Mesodermal cell (in vitro differentiated cells): ENCODE measurements around the gene CPLX3.
"Not testable (repeated sequence)": the region's sequence is repeated elsewhere in the genome, so short reads cannot be mapped to it uniquely, and the experiment has no call there.

Experiments
- H3K27ac ChIP-seq: 2 replicates; pipeline ENCODE4 v1.7.0; 2013; ENCODE audit warnings: mild to moderate bottlenecking, low read depth, low read length, moderate library complexity; ENCODE audit not compliant: severe bottlenecking
- H3K36me3 ChIP-seq: 2 replicates; pipeline ENCODE4 v1.7.1; 2013; ENCODE audit warnings: mild to moderate bottlenecking, low read length, moderate library complexity; ENCODE audit not compliant: control insufficient read depth, insufficient read depth
- H3K4me1 ChIP-seq: one replicate; pipeline ENCODE4 v1.7.1; 2013; ENCODE audit warnings: mild to moderate bottlenecking, low read length; ENCODE audit not compliant: insufficient read depth, control insufficient read depth, poor library complexity, severe bottlenecking
- H3K4me3 ChIP-seq: 2 replicates; pipeline ENCODE4 v1.7.0; 2013; ENCODE audit warnings: low read length, control low read depth, mild to moderate bottlenecking; ENCODE audit not compliant: insufficient read depth, poor library complexity, severe bottlenecking; ENCODE audit errors: extremely low read depth
- H3K9me3 ChIP-seq: 2 replicates; pipeline ENCODE4 v1.7.1; 2013; ENCODE audit warnings: mild to moderate bottlenecking, low read length, moderate library complexity; ENCODE audit not compliant: control insufficient read depth
- WGBS, 2 experiments: methylation state at CpG; one replicate each; pipeline ENCODE4 v1.1.5; 2013; ENCODE audit warnings: missing lambda C conversion rate in 2 of 2; ENCODE audit not compliant: insufficient coverage in 2 of 2; 5-methylcytosine and 5-hydroxymethylcytosine counted together

The CPLX3 gene

DNA sequence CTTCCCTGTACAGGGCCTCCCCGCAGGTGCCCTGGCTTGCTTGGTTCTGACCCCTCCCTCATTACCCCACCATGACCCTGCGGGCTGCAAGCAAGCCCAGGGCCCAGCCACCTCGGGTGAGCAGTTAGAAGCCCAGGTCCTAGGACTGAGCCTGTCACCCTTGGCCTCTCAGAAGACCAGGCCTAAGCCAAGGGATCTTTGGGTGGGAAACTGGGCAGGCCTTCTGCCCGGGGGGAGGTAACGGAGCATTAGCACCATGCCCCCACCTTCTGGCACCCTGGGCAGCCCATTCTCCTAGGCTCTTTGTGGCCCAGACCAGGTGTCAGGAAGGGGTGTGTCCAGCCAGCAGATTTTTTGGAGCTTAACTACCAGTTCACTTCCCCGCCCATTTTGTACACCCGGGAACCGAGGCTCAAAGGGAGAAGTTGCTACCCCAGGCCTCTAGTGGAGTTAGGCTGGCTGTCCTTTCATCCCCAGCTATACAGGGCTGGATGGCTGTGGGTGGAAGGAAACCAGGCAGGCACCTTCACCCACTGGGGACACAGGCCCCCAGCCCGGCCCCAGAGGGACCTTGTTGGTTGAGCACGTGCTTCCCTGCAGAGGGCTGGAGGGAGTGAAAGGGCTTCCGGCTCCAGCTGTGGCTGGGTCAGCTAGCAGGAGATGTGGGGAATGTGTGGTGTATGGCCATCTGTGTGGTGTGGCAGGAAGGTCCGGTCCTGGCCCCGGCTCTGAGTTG, 43.2 kb upstream of the CPLX3 start:
- peaks cover 37% of the 10 kb centered on the region for H3K4me1 ChIP-seq
- H3K4me3 ChIP-seq, result peak overlapping the region; percentile 87
- H3K27ac ChIP-seq, result no peak overlapping the region
- 35% methylated on average over 8 to 9 of the region's 13 CpGs for WGBS, 2 experiments
- H3K36me3 ChIP-seq, result peaks cover 26% of the 10 kb centered on the region
- no peaks in the 10 kb centered on the region for H3K9me3 ChIP-seq

DNA sequence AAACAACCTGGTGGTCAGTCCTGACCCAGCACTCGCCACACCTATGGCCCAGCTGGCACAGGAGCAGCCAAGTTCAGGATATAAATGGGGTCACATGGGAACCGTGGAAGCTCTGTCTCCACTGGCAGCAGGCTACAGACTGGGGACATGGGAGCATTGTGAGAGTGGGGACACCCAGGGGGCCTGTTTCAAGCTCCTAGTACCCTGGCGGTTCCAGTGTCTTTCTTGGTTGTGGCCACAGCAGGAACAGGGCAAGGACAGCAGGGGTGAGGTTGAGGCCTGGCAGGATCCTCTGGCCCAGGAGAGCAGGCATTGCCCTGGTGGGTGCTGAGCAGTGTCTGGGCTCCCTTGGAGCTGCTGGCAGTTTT, 42.6 kb upstream of the CPLX3 start:
- Histone ChIP-seq H3K27ac (no peak overlapping the region), H3K4me3 (peak overlapping the region; percentile 87), H3K4me1 (peaks cover 34% of the 10 kb centered on the region), H3K36me3 (peaks cover 29% of the 10 kb centered on the region), H3K9me3 (no peaks in the 10 kb centered on the region)
- WGBS, 2 experiments, result 91% methylated on average over 2 to 3 of the region's 3 CpGs

DNA sequence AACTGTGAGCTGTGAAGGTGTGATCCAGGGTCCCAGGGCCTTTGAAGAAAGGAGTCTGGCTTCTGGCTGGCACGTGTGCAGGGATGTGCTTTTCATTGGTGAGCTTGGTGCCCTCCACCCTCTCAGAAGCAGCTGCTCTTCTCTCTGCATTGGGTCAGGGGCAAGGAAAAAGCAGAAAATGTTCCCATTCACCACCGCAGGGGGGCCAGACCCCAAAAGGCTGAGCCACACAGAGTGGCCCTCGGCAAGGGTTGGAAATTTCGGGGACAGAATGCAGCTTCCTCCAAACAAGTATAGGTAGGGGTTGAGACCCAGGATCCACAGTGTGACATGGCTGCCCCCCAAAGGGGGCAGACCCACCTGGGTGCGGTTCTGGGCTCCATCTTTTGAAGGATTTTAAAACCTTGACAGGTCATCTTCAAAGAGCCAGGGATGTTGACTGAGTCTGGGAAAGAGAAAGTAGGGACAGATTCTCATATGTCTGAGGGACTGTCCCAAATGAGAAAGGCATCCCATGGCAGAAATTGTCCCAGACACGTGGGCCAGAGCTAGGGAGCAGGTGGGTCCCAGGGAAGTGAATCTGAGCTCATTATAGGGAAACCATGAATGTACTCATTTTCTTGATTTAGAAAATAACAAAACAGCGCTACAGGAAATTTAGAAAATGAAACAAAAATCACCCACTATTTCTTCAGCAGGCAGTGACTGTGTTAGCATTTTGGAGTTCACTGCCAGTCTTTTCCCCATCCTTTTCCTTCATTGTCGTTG, 41.8 kb upstream of the CPLX3 start:
- H3K9me3 ChIP-seq, result no peaks in the 10 kb centered on the region
- no peak overlapping the region for H3K4me3 ChIP-seq
- peaks cover 33% of the 10 kb centered on the region for H3K4me1 ChIP-seq
- peaks cover 34% of the 10 kb centered on the region for H3K36me3 ChIP-seq
- H3K27ac ChIP-seq, result no peak overlapping the region
- WGBS, 2 experiments, result 94 to 97% methylated on average over 5 to 8 of the region's 8 CpGs

DNA sequence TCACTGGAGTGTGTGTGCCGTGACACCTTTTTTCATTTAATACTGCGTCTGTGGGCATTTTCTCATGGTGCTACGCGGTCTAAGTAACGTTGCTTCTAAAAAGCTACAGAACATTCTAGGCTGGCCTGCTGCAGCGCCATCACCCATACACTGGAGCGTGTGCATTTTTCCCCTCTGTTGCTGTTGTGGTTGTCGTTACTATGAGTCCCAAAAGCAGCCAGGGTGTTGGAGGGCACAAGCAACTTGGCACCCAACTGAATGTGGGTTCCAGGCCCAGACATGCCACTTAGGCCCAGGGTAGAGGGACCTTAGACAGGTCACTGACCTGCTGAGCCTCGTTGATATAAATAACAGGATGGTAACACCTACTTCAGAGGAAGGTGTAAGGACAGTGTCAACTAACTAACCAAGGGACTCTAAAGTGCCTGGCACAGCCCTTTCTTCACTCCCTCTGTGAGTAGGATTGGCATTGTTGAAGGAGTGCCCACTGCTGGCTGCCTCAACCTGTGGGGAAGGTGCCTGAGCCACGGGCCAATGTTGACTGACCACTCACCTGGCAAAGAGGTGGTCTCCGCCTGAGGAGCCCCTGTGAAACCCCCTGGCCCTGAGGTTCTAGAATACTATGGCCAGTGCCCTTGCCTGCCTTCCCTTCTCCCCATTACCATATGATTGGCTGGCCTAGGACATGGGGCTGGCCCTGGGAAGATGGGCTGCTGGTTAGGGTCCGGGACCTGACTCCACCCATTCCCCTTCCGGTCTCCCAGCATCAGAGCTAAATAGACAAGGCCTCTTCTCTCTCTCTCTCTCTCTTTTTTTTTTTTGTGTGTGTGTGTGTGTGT, 41.0 kb upstream of the CPLX3 start:
- peaks cover 33% of the 10 kb centered on the region for H3K4me1 ChIP-seq
- no peak overlapping the region for H3K4me3 ChIP-seq
- 96 to 97% methylated on average over 9 to 11 of the region's 13 CpGs for WGBS, 2 experiments

DNA sequence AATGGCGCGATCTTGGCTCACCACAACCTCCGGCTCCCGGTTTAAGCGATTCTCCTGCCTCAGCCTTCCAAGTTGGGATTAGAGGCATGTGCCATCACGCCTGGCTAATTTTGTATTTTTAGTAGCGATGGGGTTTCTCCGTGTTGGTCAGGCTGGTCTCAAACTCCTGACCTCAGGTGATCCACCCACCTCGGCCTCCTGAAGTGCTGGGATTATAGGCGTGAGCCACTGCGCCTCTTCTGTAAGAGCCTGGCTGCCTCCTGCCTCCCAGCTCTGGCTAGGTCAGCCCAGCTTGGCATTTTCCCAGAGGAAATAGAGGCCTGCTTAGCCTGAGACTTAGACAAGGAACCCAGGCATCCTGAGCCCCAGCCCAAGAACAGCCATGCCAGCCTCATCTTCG, 40.3 kb upstream of the CPLX3 start:
- H3K4me3 ChIP-seq, H3K27ac ChIP-seq, H3K9me3 ChIP-seq: not testable (repeated sequence)
- Histone ChIP-seq H3K36me3 (peaks cover 35% of the 10 kb centered on the region), H3K4me1 (peaks cover 29% of the 10 kb centered on the region)
- WGBS, 2 experiments, result 90 to 97% methylated on average over 10 to 11 of the region's 12 CpGs

More for the DNA sequence above, 41.0 kb upstream of the CPLX3 start:
- Histone ChIP-seq H3K9me3 (no peaks in the 10 kb centered on the region), H3K36me3 (peaks cover 35% of the 10 kb centered on the region), H3K27ac (no peak overlapping the region)

DNA sequence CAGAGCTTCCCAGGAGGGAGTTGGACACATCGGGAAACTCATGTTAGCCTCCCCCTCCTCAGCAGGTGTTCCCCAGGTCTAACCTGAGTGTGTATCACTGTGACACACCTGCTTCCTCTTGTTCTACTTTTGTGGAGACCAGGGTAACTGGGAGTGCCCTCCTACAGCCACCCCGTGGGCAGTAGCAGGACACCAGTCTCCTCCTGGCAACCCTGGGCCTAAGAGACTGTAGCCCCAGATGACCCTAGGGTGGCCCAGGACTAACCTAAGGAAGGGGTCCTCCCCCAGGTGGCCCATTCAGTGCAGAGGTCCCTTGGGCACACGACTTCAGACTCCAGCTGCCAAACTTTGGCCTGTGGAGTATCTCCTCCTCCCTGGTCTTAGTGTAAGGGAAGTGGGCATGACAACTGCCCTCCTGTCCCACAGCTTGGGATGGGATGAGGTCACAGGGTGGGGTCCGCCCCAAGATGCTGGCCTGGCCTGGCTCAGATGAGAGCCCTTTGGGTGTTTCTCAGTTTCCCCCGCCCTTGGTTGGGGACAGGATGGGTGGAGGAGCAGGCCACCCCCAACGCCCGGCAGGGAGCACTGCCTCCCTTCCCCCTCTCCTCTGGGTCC, 39.8 kb upstream of the CPLX3 start:
- H3K36me3 ChIP-seq, result peaks cover 38% of the 10 kb centered on the region
- no peak overlapping the region for H3K27ac ChIP-seq
- H3K4me1 ChIP-seq, result peaks cover 24% of the 10 kb centered on the region
- 94 to 100% methylated on average over 2 to 3 of the region's 7 CpGs for WGBS, 2 experiments
- no peaks in the 10 kb centered on the region for H3K9me3 ChIP-seq
- no peak overlapping the region for H3K4me3 ChIP-seq

DNA sequence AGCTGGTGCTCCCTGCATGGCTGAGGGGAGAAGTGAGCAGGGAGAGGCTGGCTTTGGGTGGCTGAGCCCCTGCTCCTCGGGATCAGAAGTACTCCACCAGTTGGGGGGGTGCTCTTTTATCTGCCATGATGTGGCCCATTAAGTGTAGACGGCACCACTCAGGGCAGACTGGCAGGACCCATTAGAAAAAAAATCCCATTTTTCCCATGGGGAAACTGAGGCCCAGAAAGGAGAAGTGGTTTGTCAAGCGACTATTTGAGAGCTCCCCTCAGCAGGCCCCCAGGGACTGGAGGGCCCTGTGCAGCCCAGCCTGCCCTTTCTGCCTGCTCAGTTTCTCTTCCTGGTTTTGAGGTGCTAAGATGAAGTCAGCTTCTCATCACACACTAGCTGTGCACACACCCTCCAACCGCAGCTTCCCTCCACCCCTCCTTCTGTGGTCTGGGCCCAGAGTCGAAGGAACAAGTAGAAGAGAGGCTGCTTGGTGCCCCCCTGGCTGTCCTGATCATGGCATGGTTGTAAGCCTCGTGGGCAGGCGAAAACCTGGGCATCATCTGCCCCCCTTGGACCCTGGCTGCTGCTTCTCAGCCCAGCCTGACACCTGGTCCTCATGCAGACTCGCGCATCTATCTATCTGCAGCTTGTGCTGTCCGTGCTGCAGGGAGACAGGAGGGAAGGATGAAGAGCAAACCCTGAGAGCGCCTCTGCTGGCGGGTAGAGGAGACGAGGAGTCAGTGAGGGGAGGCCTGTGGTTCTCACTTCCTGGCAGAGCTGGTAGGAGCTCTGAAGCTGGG, 39.0 kb upstream of the CPLX3 start:
- Histone ChIP-seq H3K4me3 (no peak overlapping the region), H3K27ac (no peak overlapping the region), H3K36me3 (peaks cover 39% of the 10 kb centered on the region), H3K4me1 (peaks cover 24% of the 10 kb centered on the region), H3K9me3 (no peaks in the 10 kb centered on the region)
- WGBS, 2 experiments, result 39 to 50% methylated on average over 12 to 13 of the region's 13 CpGs

DNA sequence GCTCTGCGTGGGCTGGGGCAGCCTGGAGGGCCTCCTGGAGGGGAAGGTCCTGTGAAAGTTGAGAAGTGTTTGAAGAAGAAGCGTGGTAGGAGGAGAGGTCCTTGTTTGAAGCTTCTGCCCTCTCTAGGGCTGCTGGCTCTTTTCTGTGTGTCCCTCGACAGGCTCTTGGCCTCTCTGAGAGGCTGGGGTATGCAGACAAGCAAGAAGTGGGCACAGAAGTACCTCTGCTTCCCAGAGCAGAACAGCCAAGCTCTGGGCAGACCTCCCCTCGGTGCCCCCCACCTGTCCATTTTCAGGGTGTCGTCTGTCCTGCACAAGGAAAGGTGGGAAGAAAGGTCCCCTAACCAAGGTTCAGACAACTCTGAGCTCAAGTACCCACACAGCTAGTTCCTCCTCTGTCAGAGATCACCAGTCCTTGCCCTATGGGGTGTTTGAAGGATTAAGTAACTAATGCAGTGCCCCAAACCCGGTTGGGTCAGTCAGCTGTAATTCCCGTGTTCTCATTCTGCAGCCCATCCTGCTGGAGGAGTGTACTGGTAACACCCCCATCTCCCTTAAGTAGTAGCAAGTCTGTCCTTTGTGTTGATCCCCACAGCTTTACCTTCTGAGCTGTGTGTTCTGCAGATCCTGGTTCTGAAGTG, 38.3 kb upstream of the CPLX3 start:
- Histone ChIP-seq H3K36me3 (peaks cover 39% of the 10 kb centered on the region), H3K27ac (no peak overlapping the region), H3K4me3 (no peak overlapping the region), H3K4me1 (peaks cover 28% of the 10 kb centered on the region), H3K9me3 (no peaks in the 10 kb centered on the region)
- WGBS, 2 experiments, result 46 to 64% methylated on average over 4 to 7 of the region's 7 CpGs

DNA sequence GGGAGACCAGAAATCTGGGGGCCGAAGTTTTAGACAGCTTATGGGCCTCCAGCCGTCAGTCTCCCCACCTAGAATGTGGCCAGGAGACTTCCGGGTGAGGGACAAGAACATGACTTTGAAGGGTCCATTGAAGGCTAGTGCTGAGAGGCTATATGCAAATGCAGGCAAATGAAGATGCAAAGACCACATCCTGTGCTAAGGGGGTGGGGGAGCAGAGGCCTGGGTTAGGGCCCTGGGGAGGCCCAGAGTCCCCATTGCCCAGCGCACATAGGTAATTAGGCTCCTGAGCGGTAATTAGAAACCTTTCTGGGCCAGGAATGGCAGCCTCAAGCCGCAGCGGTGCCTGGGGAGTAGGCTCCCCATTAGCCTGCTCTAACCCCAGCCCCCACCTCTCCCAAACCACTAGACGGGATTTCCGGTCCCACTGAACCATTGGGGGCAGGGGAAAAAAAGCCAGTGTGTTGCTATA, 37.7 kb upstream of the CPLX3 start:
- Histone ChIP-seq H3K4me3 (no peak overlapping the region), H3K27ac (no peak overlapping the region), H3K36me3 (peaks cover 39% of the 10 kb centered on the region), H3K4me1 (peaks cover 25% of the 10 kb centered on the region), H3K9me3 (no peaks in the 10 kb centered on the region)
- WGBS, 2 experiments, result 76 to 85% methylated on average over 5 of the region's 9 CpGs
